A549 (cell line): ENCODE results near the gene DENND6B. TPM values are rescaled to one million over a fixed set of nuclear protein-coding genes. Genes with fewer than 3 reads are reported as not detected.

ENCODE experiments used
- ATAC-seq, 2 experiments: fragments of 200-7000 bp in 1 of 2; fragments of >200 bp in 1 of 2; cut with Nextera tagmentation in 1 of 2; cut with Tn5 transposase in 1 of 2; 3 replicates each; pipeline versions ENCODE4 v1.8.0 to v1.9.1; 2018 to 2020; ENCODE audit warnings: mild to moderate bottlenecking in 1 of 2, moderate library complexity in 1 of 2
- CTCF ChIA-PET: fragments of 300-600 bp; sonication (Branson Sonifier 250); formaldehyde crosslinking; extraction: SDS; loops from one replicate; lab custom pipeline; 2021; ENCODE audit warnings: antibody characterized with exemption, inconsistent platforms; lab: Yijun Ruan, JAX
- POLR2A ChIA-PET: fragments of 350-600 bp; formaldehyde crosslinking; extraction: SDS; loops from one replicate; lab custom pipeline; 2021; ENCODE audit warnings: antibody characterized with exemption, inconsistent platforms; lab: Yijun Ruan, JAX
- DNase-seq, 2 experiments: peaks; one replicate each; pipeline versions ENCODE4 v3.0.0 to v3.0.0-alpha.2; 2011 to 2016; ENCODE audit warnings: low read depth in 1 of 2, low spot score in 1 of 2
- FAIRE-seq: peaks from 2 replicates; lab custom pipeline; 2011; peaks lifted over from hg19 to GRCh38; lab: Jason Lieb, UNC
- H3K27ac ChIP-seq, 2 experiments: fragments of >200 bp; sonication (Bioruptor Twin); formaldehyde crosslinking; 3 replicates each; pipeline ENCODE4 v1.5.1; 2016 to 2017
- H3K4me1 ChIP-seq: fragments of >200 bp; sonication (Bioruptor Twin); formaldehyde crosslinking; 3 replicates; pipeline ENCODE4 v1.6.1; 2016
- H3K4me2 ChIP-seq: fragments of >200 bp; sonication (Bioruptor Twin); formaldehyde crosslinking; 3 replicates; pipeline ENCODE4 v1.6.1; 2016
- H3K4me3 ChIP-seq: fragments of >200 bp; sonication (Bioruptor Twin); formaldehyde crosslinking; 3 replicates; pipeline ENCODE4 v1.5.1; 2016
- H3K9me3 ChIP-seq: fragments of >200 bp; sonication (Bioruptor Twin); formaldehyde crosslinking; 3 replicates; pipeline ENCODE4 v1.6.1; 2016
- ATOH8 ChIP-seq: fragments of 250-450 bp; sonication (Bioruptor Pico); IDR thresholded peaks from 2 replicates; pipeline ENCODE4 v1.5.0; 2020; ENCODE audit warnings: low read depth, mild to moderate bottlenecking, moderate library complexity
- CBX8 ChIP-seq: fragments of 200-600 bp; sonication (generic); IDR thresholded peaks from 2 replicates; pipeline ENCODE4 v1.6.1; 2016
- CHD2 ChIP-seq: fragments of 150-350 bp; IDR thresholded peaks from 2 replicates; pipeline ENCODE4 v1.6.1; 2014; ENCODE audit warnings: low read length; ENCODE audit not compliant: partially characterized antibody
- CTCF ChIP-seq: fragments of >200 bp; sonication (Bioruptor Twin); formaldehyde crosslinking; IDR thresholded peaks from 3 replicates; pipeline ENCODE4 v1.5.1; 2016
- E2F6 ChIP-seq: IDR thresholded peaks from 2 replicates; pipeline ENCODE4 v1.6.1; 2012; ENCODE audit warnings: low read depth, borderline replicate concordance
- EHF ChIP-seq: fragments of 250-450 bp; sonication (Bioruptor Pico); IDR thresholded peaks from 2 replicates; pipeline ENCODE4 v1.5.0; 2020; ENCODE audit warnings: mild to moderate bottlenecking
- HEYL ChIP-seq: fragments of 250-450 bp; sonication (Bioruptor Pico); IDR thresholded peaks from 2 replicates; pipeline ENCODE4 v1.8.0; 2021; ENCODE audit warnings: mild to moderate bottlenecking, moderate library complexity
- HOXA7 ChIP-seq: fragments of 250-450 bp; sonication (Bioruptor Pico); IDR thresholded peaks from 2 replicates; pipeline ENCODE4 v1.5.0; 2020; ENCODE audit warnings: mild to moderate bottlenecking, moderate library complexity
- HOXB13 ChIP-seq: fragments of 250-450 bp; sonication (Bioruptor Pico); IDR thresholded peaks from 2 replicates; pipeline ENCODE4 v1.5.0; 2020; ENCODE audit warnings: low read depth, mild to moderate bottlenecking, moderate library complexity
- HOXB5 ChIP-seq: fragments of 250-450 bp; sonication (Bioruptor Pico); IDR thresholded peaks from 2 replicates; pipeline ENCODE4 v1.5.0; 2020; ENCODE audit warnings: mild to moderate bottlenecking, moderate library complexity
- JUN ChIP-seq, 2 experiments: fragments of >200 bp; sonication (Bioruptor Twin); formaldehyde crosslinking; IDR thresholded peaks; 2 replicates in 1 of 2; 3 replicates in 1 of 2; pipeline ENCODE4 v1.6.1; 2016 to 2017
- JUNB ChIP-seq: fragments of >200 bp; sonication (Bioruptor Twin); formaldehyde crosslinking; IDR thresholded peaks from 2 replicates; pipeline ENCODE4 v1.6.1; 2016
- MAZ ChIP-seq: fragments of 150-350 bp; IDR thresholded peaks from 2 replicates; pipeline ENCODE4 v1.6.1; 2014; ENCODE audit warnings: antibody characterized with exemption, low read depth, low read length, borderline replicate concordance
- NFE2L2 ChIP-seq: fragments of 150-350 bp; conservative IDR thresholded peaks from 2 replicates; pipeline ENCODE4 v1.6.1; 2014; ENCODE audit warnings: low read length
- PBX3 ChIP-seq: IDR thresholded peaks from 2 replicates; pipeline ENCODE4 v1.6.1; 2012
- POLR2A ChIP-seq: IDR thresholded peaks from 2 replicates; pipeline ENCODE4 v1.6.1; 2012; ENCODE audit warnings: mild to moderate bottlenecking, low read length
- RAD21 ChIP-seq, 2 experiments: fragments of >200 bp in 1 of 2; sonication (Bioruptor Twin) in 1 of 2; formaldehyde crosslinking in 1 of 2; IDR thresholded peaks in 1 of 2; conservative IDR thresholded peaks in 1 of 2; 2 replicates in 1 of 2; 3 replicates in 1 of 2; pipeline ENCODE4 v1.6.1; 2012 to 2018; ENCODE audit warnings: inconsistent platforms in 1 of 2
- RNF2 ChIP-seq: fragments of 200-600 bp; sonication (generic); IDR thresholded peaks from 2 replicates; pipeline ENCODE4 v1.6.1; 2016; ENCODE audit warnings: low read depth, mild to moderate bottlenecking, antibody characterized with exemption, moderate library complexity, borderline replicate concordance
- SMC3 ChIP-seq: fragments of >200 bp; sonication (Bioruptor Twin); formaldehyde crosslinking; IDR thresholded peaks from 3 replicates; pipeline ENCODE4 v1.6.1; 2018; ENCODE audit warnings: inconsistent platforms
- SREBF2 ChIP-seq: fragments of 450-650 bp; IDR thresholded peaks from 2 replicates; pipeline ENCODE4 v1.6.1; 2014; ENCODE audit warnings: mild to moderate bottlenecking, moderate library complexity
- TFCP2L1 ChIP-seq: fragments of 250-450 bp; sonication (Bioruptor Pico); IDR thresholded peaks from 2 replicates; pipeline ENCODE4 v1.5.0; 2021; ENCODE audit warnings: mild to moderate bottlenecking
- ZC3H11A ChIP-seq: fragments of 450-650 bp; IDR thresholded peaks from 2 replicates; pipeline ENCODE4 v1.6.1; 2014; ENCODE audit warnings: antibody characterized with exemption, mild to moderate bottlenecking
- whole genome bisulfite sequencing: methylation state at CpG from one replicate; pipeline ENCODE4 v1.1.6; 2017; ENCODE audit errors: missing lambda C conversion rate; 5-methylcytosine and 5-hydroxymethylcytosine counted together
- polyA plus RNA-seq, 4 experiments: library from polyadenylated mRNA; depleted of rRNA in 3 of 4; stranded (reverse); fragments of >200 nt; fragmentation: RNase III in 1 of 4; extraction: RNeasy Plus Mini Kit Qiagen cat#74134 plus additional on column Dnase treatment in 1 of 4; gene quantifications; 2 replicates in 3 of 4; 3 replicates in 1 of 4; pipeline ENCODE4 v1.2.3, GENCODE V29; 2011 to 2017

Gene DENND6B
- polyA plus RNA-seq, 2 of the 4 experiments (the other 2 are of a cell fraction) = 1.6 to 1.9 TPM

- H3K4me3 ChIP-seq = peak overlapping the region; percentile 88
- TF ChIP-seq RAD21 (conservative IDR thresholded peaks at IDR 0.05 in 1 of 2, IDR thresholded peaks at IDR 0.05 in 1 of 2) (peak; percentile 81 to 86), JUN (IDR thresholded peaks at IDR 0.05) (no peak), RNF2 (no peak), SMC3 (peak; percentile 76), MAZ (no peak), CTCF (peak; percentile 87)
- POLR2A ChIA-PET = interaction anchor here (0.5 to 1.2 kb wide), 2 partner anchors 11 to 96 kb away, joined by 3 read pairs; no protein-coding TSS in a partner anchor
- H3K9me3 ChIP-seq = no peaks in the 10 kb centered on the region
- H3K27ac ChIP-seq = peak overlapping the region; percentile 74 to 100
- FAIRE-seq = no peak
- DNase-seq = peak; percentile 35 to 83
- 17% methylated on average over 24 of the region's 26 CpGs for WGBS
- H3K4me1 ChIP-seq = no peaks in the 10 kb centered on the region
- H3K4me2 ChIP-seq = peak overlapping the region; percentile 88
- CTCF ChIA-PET = interaction anchor here (0.6 to 2.7 kb wide), 33 partner anchors 9 to 386 kb away, joined by 3 to 50 read pairs (median 5); partner anchors contain the start of genes DENND6B, HDAC10, PLXNB2 and SCO2
- peak; percentile 79 to 89 for ATAC-seq
Measured at GRCh38 chr22:50341977-50342650, 15.3 kb upstream of the DENND6B start.

- H3K4me3 ChIP-seq = no peak overlapping the region
- H3K4me1 ChIP-seq = no peaks in the 10 kb centered on the region
- FAIRE-seq (no peak), ATAC-seq (peak; percentile 6 to 16; a peak in 2 of 6 replicates), DNase-seq (peak in 1 of 2 experiments; percentile 58)
- H3K27ac ChIP-seq = no peak overlapping the region
- POLR2A ChIA-PET = no interaction called here
- 66% methylated on average over 12 of the region's 12 CpGs for WGBS
- no peak overlapping the region for H3K4me2 ChIP-seq
- CTCF ChIA-PET = interaction anchor here (1.0 to 2.7 kb wide), 10 partner anchors 8 to 89 kb away, joined by 3 to 50 read pairs (median 18); partner anchors contain the start of genes HDAC10 and PLXNB2
- TF ChIP-seq TFCP2L1 = no peak
- TF ChIP-seq HOXB13 (CRISPR knock-in tag) = no peak
- TF ChIP-seq E2F6 = no peak
- TF ChIP-seq HOXA7 (CRISPR knock-in tag) = no peak
- TF ChIP-seq EHF (CRISPR knock-in tag) = no peak
- no peak for TF ChIP-seq ZC3H11A
- no peak for TF ChIP-seq HEYL (CRISPR knock-in tag)
- no peak for TF ChIP-seq HOXB5 (CRISPR knock-in tag)
- TF ChIP-seq CBX8 = no peak
- TF ChIP-seq ATOH8 (CRISPR knock-in tag) = no peak
- no peak for TF ChIP-seq POLR2A
- TF ChIP-seq JUNB = no peak
- TF ChIP-seq NFE2L2 = no peak
- TF ChIP-seq CHD2 = no peak
- no peak for TF ChIP-seq SREBF2
- no peak for TF ChIP-seq PBX3
- H3K9me3 ChIP-seq = no peaks in the 10 kb centered on the region
Measured at GRCh38 chr22:50339945-50340879, 13.4 kb upstream of the DENND6B start.
